Dermis microvascular lymphatic vessel endothelial cell (primary cell): ENCODE results near the gene HDAC8. TPM values are rescaled to one million over a fixed set of nuclear protein-coding genes. Genes with fewer than 3 reads are reported as not detected.
"Not testable (repeated sequence)": the region's sequence is repeated elsewhere in the genome, so short reads cannot be mapped to it uniquely, and the experiment has no call there.

Experiments used
- DNase-seq, 2 donors: peaks; one replicate each; pipeline versions ENCODE4 v3.0.0 to v3.0.0-alpha.2; 2010; ENCODE audit warnings: low read depth in 2 of 2
- total RNA-seq: library from RNA; depleted of rRNA; stranded (reverse); fragments of >200 nt; gene quantifications from 2 replicates; pipeline ENCODE4 v1.2.1, GENCODE V29; 2014

HDAC8 gene
- total RNA-seq = 23.8 and 24.5 TPM in 2 replicates

GRCh38 chrX:72572248-72573157 is at the start of gene HDAC8:
TSS of gene HDAC8 (minus strand) at chrX:72572843. CDS start at chrX:72572761, 82 bp downstream.
- DNase-seq = peak; percentile 69 to 81

DNA sequence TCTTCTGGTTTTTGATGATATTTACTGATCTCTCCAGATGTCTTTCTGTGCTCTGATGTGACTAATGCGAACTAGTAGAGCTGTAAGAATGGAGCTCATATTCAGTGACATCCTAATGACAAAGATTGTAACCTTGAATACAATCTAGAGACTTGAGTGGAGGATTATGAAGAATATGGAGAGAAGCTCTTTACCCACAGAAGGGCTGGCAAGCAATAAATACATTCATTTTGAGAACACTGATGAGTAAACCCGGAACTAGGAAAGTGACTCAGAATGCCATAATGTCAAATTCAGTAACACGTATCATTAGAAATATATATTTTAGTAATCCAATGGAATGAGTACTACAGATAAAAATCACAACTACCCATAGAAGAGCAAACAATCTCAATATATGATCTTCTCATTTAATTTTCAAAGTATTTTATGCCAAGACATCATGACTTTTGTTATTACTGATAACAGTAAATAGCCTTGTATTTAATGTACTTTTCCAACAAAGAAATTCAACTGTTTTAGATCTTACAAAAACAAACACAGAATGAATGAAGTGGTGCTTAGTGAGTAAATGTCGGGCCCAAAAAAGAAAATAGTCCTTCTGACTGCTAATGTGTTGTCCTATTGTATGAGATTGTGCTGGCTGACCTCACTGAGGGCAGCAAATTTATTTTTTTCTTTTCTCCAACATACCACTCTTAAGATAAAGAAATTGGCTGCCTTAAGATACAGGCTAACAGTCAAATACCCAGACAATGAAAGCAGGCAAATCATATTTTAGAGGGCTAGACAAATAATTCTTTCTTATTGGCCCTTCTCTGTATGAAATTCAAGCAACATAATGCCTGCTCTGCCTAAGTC is 49.2 kb upstream of the HDAC8 start:
- DNase-seq = peak; percentile 10 to 67

DNA sequence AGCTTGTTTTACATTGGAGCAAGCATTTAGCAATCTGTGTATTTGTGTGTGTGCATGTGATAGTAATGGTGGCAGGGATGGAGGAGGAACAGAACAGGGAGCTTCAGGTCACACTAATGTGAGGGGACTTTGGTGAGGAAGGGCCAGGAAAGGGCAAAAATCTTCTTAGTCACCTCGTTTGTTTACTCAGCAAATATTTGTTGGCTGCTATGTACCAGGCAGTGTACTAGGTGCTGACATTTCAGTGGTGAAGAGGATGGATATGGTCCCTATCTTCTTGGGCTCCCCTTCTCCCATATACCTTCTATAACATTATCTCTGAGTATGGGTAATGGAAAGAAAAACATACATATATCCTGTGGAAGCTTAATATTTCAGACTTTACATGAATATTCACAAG is 48.5 kb upstream of the HDAC8 start:
- no peak for DNase-seq

GRCh38 chrX:72620550-72621145 is 48.0 kb upstream of the HDAC8 start:
- DNase-seq = peak; percentile 17 to 90

DNA sequence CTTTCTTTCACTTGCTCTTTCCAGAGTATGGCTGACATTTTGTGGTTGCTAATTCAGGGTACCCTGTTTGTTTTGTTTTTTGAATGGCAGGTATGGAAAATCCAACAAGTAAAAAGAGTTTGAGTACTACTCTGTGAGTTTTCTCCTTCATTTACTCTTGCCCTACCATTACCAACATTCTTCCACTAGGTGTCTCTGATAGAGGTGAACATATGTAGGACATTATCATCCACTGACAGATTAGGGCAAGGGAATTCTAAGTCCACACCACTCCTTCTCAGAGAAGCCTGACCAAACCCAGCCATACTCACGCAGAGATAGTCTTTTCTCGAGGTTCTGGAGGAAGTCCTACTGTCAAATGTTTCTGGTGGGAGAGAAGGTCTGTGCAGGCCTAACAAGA is 36.7 kb upstream of the HDAC8 start:
- DNase-seq = peak; percentile 22 to 36

GRCh38 chrX:72604705-72605104 is 32.1 kb upstream of the HDAC8 start:
- DNase-seq = no peak

GRCh38 chrX:72604112-72604511 is 31.5 kb upstream of the HDAC8 start:
- no peak for DNase-seq

- DNase-seq = not testable (repeated sequence)
Observed at GRCh38 chrX:72591038-72591437, 18.4 kb upstream of the HDAC8 start.

- DNase-seq = no peak
Observed at GRCh38 chrX:72584163-72584562, 11.5 kb upstream of the HDAC8 start.

DNA sequence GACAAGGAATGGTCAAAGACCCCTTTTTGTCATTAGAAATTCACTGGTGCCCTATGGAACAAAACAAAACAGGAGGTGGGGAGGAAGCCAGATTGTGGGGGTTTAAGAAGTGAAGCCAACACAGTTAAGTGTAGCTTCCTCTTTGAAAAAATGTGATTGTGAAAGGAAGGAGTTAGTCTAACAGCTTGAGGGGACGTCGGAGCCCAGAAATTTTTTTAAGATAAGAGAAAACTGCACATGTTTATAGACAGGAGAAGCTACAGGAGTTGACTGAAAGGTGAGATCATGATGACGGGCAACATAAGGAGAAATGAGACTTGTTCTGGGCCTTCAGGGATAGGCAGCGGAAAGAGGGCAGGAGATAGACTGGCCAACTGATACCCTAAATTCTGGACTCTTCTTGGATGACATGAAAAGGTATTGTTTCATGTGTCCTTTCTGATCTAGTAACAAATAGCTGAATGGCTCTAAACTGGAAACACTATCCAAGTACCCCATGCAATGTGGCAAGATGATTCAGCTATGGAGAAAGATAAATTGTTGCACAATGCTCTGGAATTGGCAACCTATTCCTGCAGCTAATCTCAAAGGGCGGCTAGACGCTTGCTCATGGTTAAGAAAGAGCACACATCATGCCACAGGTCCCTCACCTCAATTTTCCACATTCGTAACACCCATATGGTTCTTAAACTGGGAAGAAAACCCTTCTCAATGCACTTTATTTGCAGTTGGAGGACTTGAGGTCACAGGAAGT is 3.7 kb upstream of the HDAC8 start:
- DNase-seq = no peak

GRCh38 chrX:72573158-72573511 is 492 bp upstream of the HDAC8 start:
- no peak for DNase-seq

DNA sequence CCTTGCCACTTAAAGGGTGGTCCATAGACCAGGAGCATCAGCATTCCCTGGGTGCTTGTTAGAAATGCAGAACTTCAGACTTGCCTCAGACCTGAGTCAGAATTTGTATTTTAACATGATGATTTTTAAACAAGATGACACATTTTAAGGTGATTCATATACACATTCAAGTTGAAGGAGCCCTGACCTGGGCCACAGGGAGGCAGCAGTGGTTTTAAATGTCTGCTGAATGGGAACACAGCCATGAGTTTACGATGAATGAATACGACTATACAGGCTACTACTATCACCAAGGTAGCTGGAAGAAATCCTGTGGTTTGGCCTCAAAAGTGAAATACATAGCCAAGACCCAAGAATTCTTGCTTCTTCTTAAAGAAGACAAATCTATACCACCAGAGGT is 2.9 kb downstream of the HDAC8 start:
- DNase-seq = peak in 1 of 2 donors; percentile 21

GRCh38 chrX:72568406-72569092 is 4.1 kb downstream of the HDAC8 start:
- peak in 1 of 2 donors; percentile 52 for DNase-seq

- DNase-seq = no peak
Observed at GRCh38 chrX:72566448-72566847, 6.2 kb downstream of the HDAC8 start.

- DNase-seq = not testable (repeated sequence)
Observed at GRCh38 chrX:72559655-72560054, 13.0 kb downstream of the HDAC8 start.

DNA sequence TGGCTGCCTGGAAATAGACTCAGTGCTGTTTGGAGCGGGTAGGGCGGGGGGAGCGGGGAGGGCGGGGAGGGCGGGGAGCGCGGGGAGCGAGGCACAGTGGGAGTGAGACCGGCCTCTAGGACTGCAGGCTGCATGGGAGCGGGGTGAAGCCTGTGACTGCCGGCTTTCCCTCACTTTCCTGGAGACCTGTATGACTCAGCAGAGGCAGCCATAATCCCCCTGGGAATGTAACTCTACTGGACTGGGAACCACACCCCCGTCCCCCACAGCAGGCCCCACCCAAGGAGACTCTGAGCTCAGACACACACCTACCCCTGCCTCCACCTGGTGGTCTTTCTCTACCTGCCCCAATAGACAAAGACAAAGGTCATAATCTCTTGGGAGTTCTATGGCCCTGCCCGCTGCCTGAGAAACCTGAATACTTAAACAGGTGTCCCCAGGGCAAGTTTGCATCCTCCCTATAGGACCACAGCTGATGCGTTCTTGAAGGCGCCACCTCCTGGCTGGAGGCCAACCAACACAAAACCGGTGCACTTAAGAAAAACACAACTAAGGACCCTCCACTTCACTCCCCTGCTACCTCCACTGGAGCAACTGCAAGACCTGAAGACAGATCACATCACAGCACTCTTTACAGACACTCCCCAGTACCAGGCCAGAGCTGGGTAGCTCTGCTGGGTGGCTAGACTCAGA is 18.0 kb downstream of the HDAC8 start:
- DNase-seq = no peak

DNA sequence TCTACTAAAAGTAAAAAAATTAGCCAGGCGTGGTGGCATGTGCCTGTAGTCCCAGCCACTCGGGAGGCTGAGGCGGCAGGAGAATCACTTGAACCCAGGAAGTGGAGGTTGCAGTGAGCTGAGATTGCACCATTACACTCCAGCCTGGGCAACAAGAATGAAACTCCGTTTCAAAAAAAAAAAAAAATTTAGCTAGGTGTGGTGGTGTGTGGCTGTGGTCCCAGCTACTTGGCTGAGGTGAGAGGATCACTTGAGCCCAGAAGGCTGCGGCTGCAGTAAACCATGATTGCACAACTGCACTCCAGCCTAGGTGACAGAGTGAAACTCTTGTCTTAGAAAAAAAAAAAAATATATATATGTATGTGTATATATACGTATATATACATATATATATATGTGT is 20.2 kb downstream of the HDAC8 start:
- DNase-seq = not testable (repeated sequence)

DNA sequence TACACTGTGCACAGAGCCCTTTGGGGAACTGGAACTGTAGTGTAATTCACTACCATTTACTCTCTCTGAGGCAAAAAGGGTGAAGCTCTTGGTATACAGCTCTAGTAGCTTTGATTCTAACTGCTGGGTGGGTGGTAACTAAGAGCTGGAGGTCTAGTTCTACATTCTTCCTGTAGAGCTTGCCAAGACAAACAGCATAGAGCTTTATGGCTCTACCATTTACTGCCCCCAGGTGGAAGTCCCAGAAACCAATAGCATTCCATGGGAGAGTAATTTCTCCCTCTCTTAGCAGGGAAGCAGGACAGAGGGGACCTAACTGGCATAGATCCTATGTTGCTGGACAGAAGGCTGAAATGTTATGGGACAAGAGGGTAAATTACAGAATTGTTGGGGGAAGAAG is 26.7 kb downstream of the HDAC8 start:
- peak; percentile 44 to 60 for DNase-seq

- DNase-seq = peak; percentile 26 to 39
Observed at GRCh38 chrX:72540318-72540717, 32.3 kb downstream of the HDAC8 start.

DNA sequence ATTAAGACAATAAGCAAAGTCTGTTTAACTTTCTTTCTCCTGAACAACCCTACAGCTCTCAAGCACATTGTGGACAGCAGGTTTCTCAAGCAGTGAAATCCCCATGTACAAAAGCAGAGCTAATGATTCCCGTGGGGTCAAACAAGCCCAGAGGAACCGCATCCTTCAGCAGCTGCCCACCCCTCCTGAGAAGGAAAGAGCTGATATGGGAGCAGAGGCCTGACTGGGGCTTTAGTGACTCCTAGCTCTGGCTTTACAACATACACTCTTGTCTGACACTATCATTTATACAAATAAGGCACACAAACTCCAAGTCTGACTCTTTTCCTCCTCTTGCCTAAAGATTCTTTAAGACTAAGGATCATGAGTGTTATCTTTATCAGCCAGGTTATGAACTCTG is 32.8 kb downstream of the HDAC8 start:
- no peak for DNase-seq
